Lower leg skin (tissue), 4 donors: ENCODE data around the gene LKAAEAR1. TPM values are rescaled to one million over a fixed set of nuclear protein-coding genes. Genes with fewer than 3 reads are reported as not detected.

ENCODE experiments used
- DNase-seq, 2 donors: peaks; one replicate each; pipeline ENCODE4 v3.0.0-alpha.2; 2019; ENCODE audit warnings: low spot score in 2 of 2
- H3K4me3 ChIP-seq: fragments of 200-600 bp; sonication (generic); 2 replicates; pipeline ENCODE4 v1.5.1; 2017; ENCODE audit warnings: mild to moderate bottlenecking, low read depth; ENCODE audit not compliant: poor library complexity, severe bottlenecking
- CTCF ChIP-seq, 3 donors: fragments of 450-650 bp; IDR thresholded peaks; one replicate each; pipeline ENCODE4 v1.5.1; 2016; ENCODE audit warnings: antibody characterized with exemption in 3 of 3, mild to moderate bottlenecking in 3 of 3, moderate library complexity in 2 of 3
- POLR2A ChIP-seq, 2 donors: fragments of 450-650 bp; IDR thresholded peaks; one replicate each; pipeline ENCODE4 v1.6.1; 2016 to 2017; ENCODE audit warnings: antibody characterized with exemption in 2 of 2, mild to moderate bottlenecking in 1 of 2, moderate library complexity in 1 of 2
- WGBS, 2 donors: methylation state at CpG; one replicate each; pipeline ENCODE4 v1.1.5; 2018; 5-methylcytosine and 5-hydroxymethylcytosine counted together
- intact Hi-C: fragments of 100-400 bp; cut with DNase I; formaldehyde crosslinking; loops from one replicate; pipeline ENCODE4 v1.15.0; 2023; ENCODE audit warnings: low total_unique reads
- total RNA-seq, 4 donors: library from RNA; depleted of rRNA; stranded (reverse); fragments of >200 nt; gene quantifications; one replicate each; pipeline ENCODE4 v1.1.0, GENCODE V29; 2016

Gene LKAAEAR1
- total RNA-seq, 4 donors from 2014 or later = 0.91 TPM; not detected in 3

GRCh38 chr20:64115171-64115911 is 31.1 kb upstream of the LKAAEAR1 start:
- intact Hi-C loops = loop anchor here (1.0 kb wide), 1 partner anchor 21 kb away; no protein-coding TSS in a partner anchor
- no peak overlapping the region for H3K4me3 ChIP-seq
- WGBS, 2 donors = 55 to 73% methylated on average over 13 to 14 of the region's 14 CpGs
- peak in 1 of 2 donors; percentile 69 for DNase-seq
- TF ChIP-seq CTCF (IDR thresholded peaks at IDR 0.05) (no peak), POLR2A (IDR thresholded peaks at IDR 0.05) (no peak)

- DNase-seq = peak in 1 of 2 donors; percentile 75
- 76 to 88% methylated on average over 14 of the region's 14 CpGs for WGBS, 2 donors
- H3K4me3 ChIP-seq = no peak overlapping the region
- no peak for TF ChIP-seq POLR2A (IDR thresholded peaks at IDR 0.05)
- no peak for TF ChIP-seq CTCF (IDR thresholded peaks at IDR 0.05)
- intact Hi-C loops = no loop called here
Observed at GRCh38 chr20:64114356-64114971, 30.3 kb upstream of the LKAAEAR1 start.

- no peak for TF ChIP-seq CTCF (IDR thresholded peaks at IDR 0.05)
- no peak for TF ChIP-seq POLR2A (IDR thresholded peaks at IDR 0.05)
- no peak overlapping the region for H3K4me3 ChIP-seq
- DNase-seq = peak in 1 of 2 donors; percentile 84
- intact Hi-C loops = no loop called here
- WGBS, 2 donors = 65 to 66% methylated on average over 13 of the region's 13 CpGs
Observed at GRCh38 chr20:64113796-64114355, 29.7 kb upstream of the LKAAEAR1 start.

- no peak for DNase-seq
- no peak for TF ChIP-seq CTCF (IDR thresholded peaks at IDR 0.05)
- TF ChIP-seq POLR2A (IDR thresholded peaks at IDR 0.05) = no peak
- intact Hi-C loops = no loop called here
- 60 to 75% methylated on average over 6 of the region's 6 CpGs for WGBS, 2 donors
- no peak overlapping the region for H3K4me3 ChIP-seq
Observed at GRCh38 chr20:64113444-64113775, 29.2 kb upstream of the LKAAEAR1 start.

- intact Hi-C loops = no loop called here
- 75 to 84% methylated on average over 17 to 18 of the region's 18 CpGs for WGBS, 2 donors
- DNase-seq = peak in 1 of 2 donors; percentile 84
Observed at GRCh38 chr20:64112691-64113443, 28.7 kb upstream of the LKAAEAR1 start.

More at GRCh38 chr20:64112691-64113443, 28.7 kb upstream of the LKAAEAR1 start:
- H3K4me3 ChIP-seq = no peak overlapping the region
- no peak for TF ChIP-seq POLR2A (IDR thresholded peaks at IDR 0.05)
- TF ChIP-seq CTCF (IDR thresholded peaks at IDR 0.05) = no peak
